H1 (cell line): ENCODE measurements around the gene ZNFX1.

Experiments used
- BCL11A ChIP-seq, 2 experiments: IDR thresholded peaks; one replicate each; pipeline ENCODE4 v1.6.1; 2011; ENCODE audit warnings: low read depth in 2 of 2, low read length in 2 of 2, mild to moderate bottlenecking in 2 of 2
- BRCA1 ChIP-seq: IDR thresholded peaks from 2 replicates; pipeline ENCODE4 v1.6.1; 2012; ENCODE audit warnings: low read depth, low read length, improper control_type of control experiment
- CEBPB ChIP-seq: IDR thresholded peaks from 2 replicates; pipeline ENCODE4 v1.6.1; 2012; ENCODE audit warnings: low read depth, low read length
- CHD1 ChIP-seq: IDR thresholded peaks from 2 replicates; pipeline ENCODE4 v1.6.1; 2012; ENCODE audit warnings: low read depth, low read length, improper control_type of control experiment
- CHD2 ChIP-seq: IDR thresholded peaks from 2 replicates; pipeline ENCODE4 v1.6.1; 2012; ENCODE audit warnings: low read length, improper control_type of control experiment
- CTCF ChIP-seq, 3 experiments: IDR thresholded peaks; 1 replicate in 2 of 3; 2 replicates in 1 of 3; pipeline versions ENCODE4 v1.5.1 to v1.6.1; 2011; ENCODE audit warnings: low read length in 3 of 3, mild to moderate bottlenecking in 3 of 3, inconsistent platforms in 2 of 3, low read depth in 1 of 3, moderate library complexity in 1 of 3; ENCODE audit not compliant: insufficient read depth in 1 of 3; ENCODE audit errors: control extremely low read depth in 1 of 3
- EZH2 ChIP-seq: fragments of 200-600 bp; sonication (generic); IDR thresholded peaks from 2 replicates; pipeline ENCODE4 v1.7.1; 2012; ENCODE audit warnings: low read depth, mild to moderate bottlenecking, moderate library complexity, low read length, inconsistent platforms; ENCODE audit not compliant: severe bottlenecking
- GABPA ChIP-seq: IDR thresholded peaks from 2 replicates; pipeline ENCODE4 v1.6.1; 2011; ENCODE audit warnings: mild to moderate bottlenecking, low read length, moderate library complexity, borderline replicate concordance; ENCODE audit not compliant: insufficient read depth
- POLR2AphosphoS5 ChIP-seq: IDR thresholded peaks from 2 replicates; pipeline ENCODE4 v1.6.1; 2011; ENCODE audit warnings: low read depth, low read length
- SIN3A ChIP-seq, 2 experiments: IDR thresholded peaks in 1 of 2; conservative IDR thresholded peaks in 1 of 2; 2 replicates each; pipeline ENCODE4 v1.6.1; 2011 to 2012; ENCODE audit warnings: low read length in 2 of 2, improper control_type of control experiment in 1 of 2, low read depth in 1 of 2, mild to moderate bottlenecking in 1 of 2
- TAF1 ChIP-seq: IDR thresholded peaks from 2 replicates; pipeline ENCODE4 v1.6.1; 2011; ENCODE audit warnings: mild to moderate bottlenecking, low read depth, low read length
- USF2 ChIP-seq: IDR thresholded peaks from 2 replicates; pipeline ENCODE4 v1.6.1; 2011; ENCODE audit warnings: low read length, improper control_type of control experiment
- TF ChIP-seq, protein P1 (sequence below): IDR thresholded peaks from 2 replicates; pipeline ENCODE4 v1.6.1; 2012; ENCODE audit warnings: low read length, inconsistent platforms

DNA sequence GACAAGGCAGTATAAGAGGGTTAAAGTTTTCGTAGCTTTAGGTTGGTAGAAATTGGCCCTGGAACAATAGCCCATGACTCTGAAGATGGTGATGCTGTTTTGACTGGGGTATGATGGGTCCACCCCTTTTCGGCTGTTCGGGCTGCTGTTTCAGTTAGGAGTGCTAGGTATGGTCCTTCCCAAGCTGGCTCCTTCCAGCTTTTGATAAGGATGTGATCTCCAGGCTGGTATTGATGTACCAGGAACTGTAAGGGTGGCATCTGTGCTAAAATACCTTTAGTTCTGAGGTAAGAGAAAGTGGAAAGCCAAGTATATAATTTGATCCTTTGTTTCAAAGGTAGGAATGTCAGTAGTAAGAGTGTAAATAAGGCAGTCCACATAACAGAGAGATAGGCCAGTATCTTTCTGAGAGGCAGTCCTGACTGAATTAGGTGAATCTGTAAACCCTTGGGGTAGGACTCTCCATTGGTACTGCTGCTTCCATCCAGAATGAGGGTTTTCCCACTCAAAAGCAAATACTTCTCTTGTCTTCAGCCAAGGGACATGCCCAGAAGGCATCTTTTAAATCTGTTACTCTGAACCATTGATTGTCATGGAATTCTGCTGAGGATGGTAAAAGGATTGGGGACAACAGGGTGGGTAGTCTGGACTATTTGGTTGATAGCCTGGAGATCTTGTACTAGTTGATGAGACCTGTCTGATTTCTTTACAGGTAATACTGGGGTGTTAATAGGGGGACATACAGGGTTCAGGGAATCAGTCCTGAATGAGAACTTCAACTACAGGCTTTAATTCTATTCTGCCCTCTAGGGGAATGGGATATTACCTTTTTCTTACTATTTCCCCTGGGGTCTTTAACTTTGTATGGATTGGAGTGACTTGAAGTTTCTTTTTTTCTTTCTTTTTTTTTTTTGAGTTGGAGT lies 6.1 kb upstream of the ZNFX1 start:
- TF ChIP-seq CTCF (IDR thresholded peaks at IDR 0.05; ENCODE audit: control extremely low read depth in 1 of 3, insufficient read depth in 1 of 3, low read depth in 1 of 3, low read length in 3 of 3) (no peak), EZH2 (no peak), SIN3A (conservative IDR thresholded peaks at IDR 0.05 in 1 of 2, IDR thresholded peaks at IDR 0.05 in 1 of 2; ENCODE audit: low read depth in 1 of 2, low read length in 2 of 2) (0 out of 4 replicates have a peak, but pooled peaks of 1 of the 2 experiments have one; percentile 51), POLR2AphosphoS5 (peak; percentile 81), CHD2 (peak; percentile 29; the same call in 1 of the 2 replicates), BCL11A (IDR thresholded peaks at IDR 0.05; ENCODE audit: low read depth in 2 of 2, low read length in 2 of 2) (no peak), CHD1 (no peak; the same call in 1 of the 2 replicates), USF2 (no peak), CEBPB (no peak), TAF1 (no peak), BRCA1 (no peak), GABPA (no peak)
- TF ChIP-seq, protein P1, sequence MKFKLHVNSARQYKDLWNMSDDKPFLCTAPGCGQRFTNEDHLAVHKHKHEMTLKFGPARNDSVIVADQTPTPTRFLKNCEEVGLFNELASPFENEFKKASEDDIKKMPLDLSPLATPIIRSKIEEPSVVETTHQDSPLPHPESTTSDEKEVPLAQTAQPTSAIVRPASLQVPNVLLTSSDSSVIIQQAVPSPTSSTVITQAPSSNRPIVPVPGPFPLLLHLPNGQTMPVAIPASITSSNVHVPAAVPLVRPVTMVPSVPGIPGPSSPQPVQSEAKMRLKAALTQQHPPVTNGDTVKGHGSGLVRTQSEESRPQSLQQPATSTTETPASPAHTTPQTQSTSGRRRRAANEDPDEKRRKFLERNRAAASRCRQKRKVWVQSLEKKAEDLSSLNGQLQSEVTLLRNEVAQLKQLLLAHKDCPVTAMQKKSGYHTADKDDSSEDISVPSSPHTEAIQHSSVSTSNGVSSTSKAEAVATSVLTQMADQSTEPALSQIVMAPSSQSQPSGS, result no peak
